Measurements from ENCODE around the gene CMTM6. TPM values are rescaled to one million over a fixed set of nuclear protein-coding genes. Genes with fewer than 3 reads are reported as not detected.

CMTM6 gene
- total RNA-seq, 4 donors from 2014 or later, result 40.3 to 60.6 (median 51.5) TPM

DNA sequence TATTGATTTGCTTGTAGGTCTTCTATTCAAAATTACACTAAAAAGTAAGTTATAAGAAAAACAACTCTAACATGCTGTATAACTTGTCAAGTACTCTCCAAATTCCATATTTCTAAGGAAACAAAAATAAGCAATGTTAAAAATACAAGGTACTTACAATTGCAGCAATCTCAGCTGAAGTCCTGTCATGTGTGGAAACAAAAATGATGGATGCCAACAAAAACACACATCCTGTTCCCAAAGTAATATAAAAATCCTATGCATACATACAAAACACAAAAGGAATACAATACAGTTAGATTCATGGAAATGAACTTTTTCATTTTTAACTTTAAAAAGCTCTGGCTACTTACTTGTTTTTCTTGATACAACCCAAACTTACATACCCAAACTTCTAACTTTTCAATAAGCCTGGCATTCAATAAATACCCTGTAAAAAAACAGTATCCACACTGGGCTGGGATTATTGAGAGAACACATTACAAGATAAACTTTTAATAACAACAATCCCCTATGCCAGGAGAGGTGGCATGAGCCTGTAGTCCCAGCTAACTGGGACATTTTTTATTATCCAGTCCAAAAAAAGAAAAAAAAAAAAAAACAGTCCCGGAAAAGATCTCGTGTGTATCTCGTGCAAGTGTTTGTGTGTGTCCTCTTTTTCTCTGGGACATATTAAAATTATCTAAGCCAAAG is 14.7 kb downstream of the CMTM6 start:
- peaks cover 0 to 38% (median 14%) of the 10 kb centered on the region in 4 donors for H3K36me3 ChIP-seq
- H3K9me3 ChIP-seq, result no peaks in the 10 kb centered on the region
- no peak for DNase-seq (ENCODE audit: extremely low spot score)
- no peaks in the 10 kb centered on the region for H3K27me3 ChIP-seq
- H3K4me1 ChIP-seq, result peaks cover 0 to 3% (median 0%) of the 10 kb centered on the region in 4 donors
- H3K27ac ChIP-seq (replicated peaks in 1 of 4), result no peak overlapping the region
- intact Hi-C loops (cut with DNase I), result no loop called here
- TF ChIP-seq POLR2AphosphoS5 (IDR thresholded peaks at IDR 0.05) (no peak), POLR2A (IDR thresholded peaks at IDR 0.05; ENCODE audit: low read depth) (no peak)
- TF ChIP-seq, protein P1, sequence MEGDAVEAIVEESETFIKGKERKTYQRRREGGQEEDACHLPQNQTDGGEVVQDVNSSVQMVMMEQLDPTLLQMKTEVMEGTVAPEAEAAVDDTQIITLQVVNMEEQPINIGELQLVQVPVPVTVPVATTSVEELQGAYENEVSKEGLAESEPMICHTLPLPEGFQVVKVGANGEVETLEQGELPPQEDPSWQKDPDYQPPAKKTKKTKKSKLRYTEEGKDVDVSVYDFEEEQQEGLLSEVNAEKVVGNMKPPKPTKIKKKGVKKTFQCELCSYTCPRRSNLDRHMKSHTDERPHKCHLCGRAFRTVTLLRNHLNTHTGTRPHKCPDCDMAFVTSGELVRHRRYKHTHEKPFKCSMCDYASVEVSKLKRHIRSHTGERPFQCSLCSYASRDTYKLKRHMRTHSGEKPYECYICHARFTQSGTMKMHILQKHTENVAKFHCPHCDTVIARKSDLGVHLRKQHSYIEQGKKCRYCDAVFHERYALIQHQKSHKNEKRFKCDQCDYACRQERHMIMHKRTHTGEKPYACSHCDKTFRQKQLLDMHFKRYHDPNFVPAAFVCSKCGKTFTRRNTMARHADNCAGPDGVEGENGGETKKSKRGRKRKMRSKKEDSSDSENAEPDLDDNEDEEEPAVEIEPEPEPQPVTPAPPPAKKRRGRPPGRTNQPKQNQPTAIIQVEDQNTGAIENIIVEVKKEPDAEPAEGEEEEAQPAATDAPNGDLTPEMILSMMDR (IDR thresholded peaks at IDR 0.05), result no peak
- WGBS, result 90% methylated on average over 3 of the region's 3 CpGs
- no peak overlapping the region for H3K4me3 ChIP-seq

DNA sequence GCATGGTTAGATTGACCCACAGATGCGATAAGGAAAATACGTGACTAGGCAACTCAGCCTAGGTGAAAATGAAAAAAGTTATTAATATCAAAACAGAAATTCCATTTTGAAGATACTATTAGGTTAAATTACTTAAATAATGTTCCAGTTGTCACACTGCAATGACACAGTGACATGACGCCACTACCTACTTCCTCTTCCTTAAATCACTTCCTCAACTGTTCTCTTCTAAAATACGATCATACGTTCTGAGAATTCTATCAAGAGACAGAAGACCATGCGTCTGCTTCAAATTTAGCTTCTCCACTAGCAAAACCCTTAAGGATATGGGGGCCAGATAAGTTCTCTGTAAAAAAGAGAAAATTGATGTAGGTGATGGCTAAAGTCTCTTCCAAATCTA is 18.2 kb downstream of the CMTM6 start:
- intact Hi-C loops (cut with DNase I), result no loop called here
- no peaks in the 10 kb centered on the region for H3K27me3 ChIP-seq
- no peaks in the 10 kb centered on the region for H3K9me3 ChIP-seq
- H3K4me3 ChIP-seq, result no peak overlapping the region
- H3K4me1 ChIP-seq, result no peaks in the 10 kb centered on the region
- no peak for TF ChIP-seq POLR2AphosphoS5 (IDR thresholded peaks at IDR 0.05)
- no peak for TF ChIP-seq EP300 (IDR thresholded peaks at IDR 0.05)
- TF ChIP-seq, protein P1 (IDR thresholded peaks at IDR 0.05), result no peak
- TF ChIP-seq POLR2A (IDR thresholded peaks at IDR 0.05; ENCODE audit: low read depth), result no peak
- no peak for DNase-seq (ENCODE audit: extremely low spot score)
- H3K27ac ChIP-seq (replicated peaks in 1 of 4), result no peak overlapping the region
- 88% methylated on average over 6 of the region's 6 CpGs for WGBS
- peaks cover 0 to 39% (median 15%) of the 10 kb centered on the region in 4 donors for H3K36me3 ChIP-seq

DNA sequence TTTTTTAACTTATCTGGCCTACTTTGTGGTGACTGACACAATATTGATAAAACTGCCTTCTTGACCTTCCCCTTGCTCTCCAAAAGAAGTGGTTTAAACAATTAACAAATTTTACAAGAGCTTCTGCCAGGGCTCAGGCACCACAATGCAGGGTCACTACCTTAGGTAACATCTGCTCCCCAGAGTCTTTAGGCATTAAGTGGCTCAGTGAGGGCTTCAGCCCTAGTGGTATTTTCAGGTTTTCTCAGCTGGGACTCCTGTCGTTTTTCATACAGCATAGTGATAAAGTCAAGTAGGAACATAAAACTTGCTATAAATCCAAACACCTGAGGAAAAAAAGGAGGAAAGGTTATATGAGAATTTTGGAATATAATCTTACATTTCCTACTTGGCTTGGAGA is 18.9 kb downstream of the CMTM6 start:
- Histone ChIP-seq H3K9me3 (no peaks in the 10 kb centered on the region), H3K36me3 (peaks cover 0 to 44% (median 15%) of the 10 kb centered on the region in 4 donors), H3K4me3 (no peak overlapping the region), H3K27me3 (no peaks in the 10 kb centered on the region), H3K4me1 (no peaks in the 10 kb centered on the region), H3K27ac (replicated peaks in 1 of 4) (no peak overlapping the region)
- intact Hi-C loops (cut with DNase I), result no loop called here
- TF ChIP-seq POLR2A (IDR thresholded peaks at IDR 0.05; ENCODE audit: low read depth), result no peak
- TF ChIP-seq POLR2AphosphoS5 (IDR thresholded peaks at IDR 0.05), result no peak
- TF ChIP-seq EP300 (IDR thresholded peaks at IDR 0.05), result no peak
- TF ChIP-seq, protein P1 (IDR thresholded peaks at IDR 0.05), result no peak
- no peak for DNase-seq (ENCODE audit: extremely low spot score)
- WGBS, result 71% methylated on average over 1 of the region's 1 CpG

DNA sequence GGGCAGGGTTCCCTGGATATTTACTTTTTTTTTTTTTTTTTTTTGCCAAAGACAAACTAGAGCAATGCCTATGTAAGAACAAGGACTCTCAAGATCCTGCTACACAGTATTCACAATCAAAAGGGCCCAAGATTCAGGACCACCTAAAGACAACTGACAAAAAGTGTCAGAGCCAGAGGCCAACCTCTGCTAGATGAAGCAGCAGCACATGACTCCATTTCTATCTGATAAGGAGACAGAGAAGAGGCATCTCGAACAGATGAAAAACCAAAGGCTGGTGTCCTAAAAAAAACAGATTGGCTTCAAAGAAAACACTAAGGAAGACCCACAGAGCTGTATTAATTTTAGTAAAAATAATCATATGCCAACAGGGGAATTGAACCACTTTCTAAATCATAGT is 20.0 kb downstream of the CMTM6 start:
- Histone ChIP-seq H3K27ac (replicated peaks in 1 of 4) (no peak overlapping the region), H3K4me1 (no peaks in the 10 kb centered on the region), H3K36me3 (peaks cover 0 to 50% (median 15%) of the 10 kb centered on the region in 4 donors), H3K9me3 (no peaks in the 10 kb centered on the region), H3K4me3 (no peak overlapping the region), H3K27me3 (no peaks in the 10 kb centered on the region)
- no peak for DNase-seq (ENCODE audit: extremely low spot score)
- 92% methylated on average over 1 of the region's 1 CpG for WGBS
- TF ChIP-seq, protein P1 (IDR thresholded peaks at IDR 0.05), result no peak
- TF ChIP-seq EP300 (IDR thresholded peaks at IDR 0.05) (no peak), POLR2AphosphoS5 (IDR thresholded peaks at IDR 0.05) (no peak), POLR2A (IDR thresholded peaks at IDR 0.05; ENCODE audit: low read depth) (no peak)
- intact Hi-C loops (cut with DNase I), result no loop called here

Data from esophagus muscularis mucosa (tissue), 4 donors.